Liver (tissue), 9 donors: ENCODE measurements around the gene CLUH. TPM values are rescaled to one million over a fixed set of nuclear protein-coding genes. Genes with fewer than 3 reads are reported as not detected.

Experiments used
- DNase-seq: peaks from one replicate; pipeline ENCODE4 v3.0.0-alpha.2; 2017; ENCODE audit warnings: low spot score
- H3K27ac ChIP-seq, 2 donors: one replicate each; pipeline ENCODE4 v1.7.0; 2013; ENCODE audit warnings: inconsistent platforms in 2 of 2, low read length in 2 of 2, control low read depth in 1 of 2, low read depth in 1 of 2, mild to moderate bottlenecking in 1 of 2
- H3K27me3 ChIP-seq, 4 donors: one replicate each; pipeline versions ENCODE4 v1.6.1 to v1.7.0; 2013; ENCODE audit warnings: low read length in 3 of 4, inconsistent platforms in 1 of 4, mild to moderate bottlenecking in 1 of 4, moderate library complexity in 1 of 4; ENCODE audit not compliant: control insufficient read depth in 4 of 4, insufficient read depth in 4 of 4
- H3K36me3 ChIP-seq, 4 donors: one replicate each; pipeline versions ENCODE4 v1.6.1 to v1.7.0; 2013; ENCODE audit warnings: low read length in 3 of 4, mild to moderate bottlenecking in 3 of 4, low read depth in 1 of 4, moderate library complexity in 1 of 4; ENCODE audit not compliant: control insufficient read depth in 4 of 4, insufficient read depth in 3 of 4
- H3K4me1 ChIP-seq, 4 donors: one replicate each; pipeline versions ENCODE4 v1.6.1 to v1.7.0; 2013; ENCODE audit warnings: low read length in 3 of 4, mild to moderate bottlenecking in 3 of 4, moderate library complexity in 1 of 4; ENCODE audit not compliant: control insufficient read depth in 4 of 4, insufficient read depth in 4 of 4
- H3K4me3 ChIP-seq, 3 donors: one replicate each; pipeline versions ENCODE4 v1.6.1 to v1.7.0; 2013; ENCODE audit warnings: low read length in 3 of 3, control low read depth in 1 of 3, low read depth in 1 of 3, mild to moderate bottlenecking in 1 of 3
- H3K9ac ChIP-seq, 2 donors: one replicate each; pipeline ENCODE4 v1.7.0; 2013; ENCODE audit warnings: low read length in 2 of 2, mild to moderate bottlenecking in 2 of 2, moderate library complexity in 2 of 2, control low read depth in 1 of 2, low read depth in 1 of 2
- H3K9me3 ChIP-seq, 4 donors: one replicate each; pipeline versions ENCODE4 v1.6.1 to v1.7.0; 2013; ENCODE audit warnings: low read length in 3 of 4; ENCODE audit not compliant: control insufficient read depth in 4 of 4
- ATF3 ChIP-seq: IDR thresholded peaks from 2 replicates; pipeline ENCODE4 v1.6.1; 2016; ENCODE audit warnings: antibody characterized with exemption
- CTCF ChIP-seq: fragments of 150-350 bp; IDR thresholded peaks from 2 replicates; pipeline ENCODE4 v1.5.1; 2017; ENCODE audit warnings: improper control_type of control experiment, low read depth, low read length; ENCODE audit not compliant: missing input control
- EGR1 ChIP-seq, 2 donors: IDR thresholded peaks; 2 replicates each; pipeline ENCODE4 v1.6.1; 2016 to 2018; ENCODE audit warnings: antibody characterized with exemption in 2 of 2, low read depth in 2 of 2
- FOXA1 ChIP-seq: IDR thresholded peaks from 2 replicates; pipeline ENCODE4 v1.6.1; 2016; ENCODE audit warnings: antibody characterized with exemption
- FOXA2 ChIP-seq: IDR thresholded peaks from 2 replicates; pipeline ENCODE4 v1.6.1; 2016; ENCODE audit warnings: antibody characterized with exemption
- GABPA ChIP-seq, 2 donors: IDR thresholded peaks in 1 of 2; conservative IDR thresholded peaks in 1 of 2; 2 replicates each; pipeline ENCODE4 v1.6.1; 2016; ENCODE audit warnings: antibody characterized with exemption in 2 of 2, mild to moderate bottlenecking in 1 of 2, moderate library complexity in 1 of 2
- HNF4A ChIP-seq, 2 donors: conservative IDR thresholded peaks; 2 replicates each; pipeline ENCODE4 v1.6.1; 2016; ENCODE audit warnings: antibody characterized with exemption in 2 of 2, mild to moderate bottlenecking in 2 of 2
- HNF4G ChIP-seq: IDR thresholded peaks from 2 replicates; pipeline ENCODE4 v1.6.1; 2016; ENCODE audit warnings: antibody characterized with exemption
- JUND ChIP-seq, 2 donors: IDR thresholded peaks; 2 replicates each; pipeline ENCODE4 v1.6.1; 2016; ENCODE audit warnings: antibody characterized with exemption in 2 of 2
- MAX ChIP-seq: IDR thresholded peaks from 2 replicates; pipeline ENCODE4 v1.6.1; 2016; ENCODE audit warnings: antibody characterized with exemption
- NR2F2 ChIP-seq: IDR thresholded peaks from 2 replicates; pipeline ENCODE4 v1.6.1; 2016; ENCODE audit warnings: antibody characterized with exemption
- RAD21 ChIP-seq, 2 donors: IDR thresholded peaks; 2 replicates each; pipeline ENCODE4 v1.6.1; 2016; ENCODE audit warnings: antibody characterized with exemption in 2 of 2, mild to moderate bottlenecking in 2 of 2
- REST ChIP-seq: IDR thresholded peaks from 2 replicates; pipeline ENCODE4 v1.6.1; 2016; ENCODE audit warnings: antibody characterized with exemption, mild to moderate bottlenecking
- RXRA ChIP-seq, 2 donors: IDR thresholded peaks; 2 replicates each; pipeline ENCODE4 v1.6.1; 2017 to 2018; ENCODE audit warnings: antibody characterized with exemption in 2 of 2, mild to moderate bottlenecking in 1 of 2
- SP1 ChIP-seq: IDR thresholded peaks from 2 replicates; pipeline ENCODE4 v1.6.1; 2018; ENCODE audit warnings: antibody characterized with exemption, mild to moderate bottlenecking
- TAF1 ChIP-seq: conservative IDR thresholded peaks from 2 replicates; pipeline ENCODE4 v1.6.1; 2016; ENCODE audit warnings: antibody characterized with exemption, mild to moderate bottlenecking
- YY1 ChIP-seq: IDR thresholded peaks from 2 replicates; pipeline ENCODE4 v1.6.1; 2016; ENCODE audit warnings: antibody characterized with exemption, mild to moderate bottlenecking
- ZBTB33 ChIP-seq: IDR thresholded peaks from 2 replicates; pipeline ENCODE4 v1.6.1; 2016; ENCODE audit warnings: antibody characterized with exemption
- WGBS: extraction: QIAGEN DNeasy Blood & Tissue Kit; methylation state at CpG from one replicate; pipeline ENCODE4 v1.1.7; 2013; 5-methylcytosine and 5-hydroxymethylcytosine counted together
- polyA plus RNA-seq, 2 donors: library from polyadenylated mRNA; stranded (reverse) in 1 of 2; unstranded in 1 of 2; fragments of 200-250 nt in 1 of 2; fragments of >200 nt in 1 of 2; fragmentation: Nextera tagmentation in 1 of 2; extraction: Ambion mirVana in 1 of 2; gene quantifications; one replicate each; pipeline versions ENCODE4 v1.2.1 to v1.2.3, GENCODE V29; 2013 to 2015
- total RNA-seq, 2 donors: library from RNA; depleted of rRNA; stranded (reverse); fragments of >200 nt; gene quantifications; one replicate each; pipeline ENCODE4 v1.2.3, GENCODE V29; 2014
- donor health status: healthy.
- donor health status: healthy.
- donor health status: healthy.
- donor health status: healthy.
- donor health status: healthy.

The CLUH gene
- total and polyA plus RNA-seq, 4 donors: 40.2 to 224 (median 102) TPM

- H3K9me3 ChIP-seq: no peaks in the 10 kb centered on the region
- peak; percentile 33 for DNase-seq
- 94% methylated on average over 15 of the region's 15 CpGs for WGBS
- H3K36me3 ChIP-seq: peaks cover 12 to 33% (median 19%) of the 10 kb centered on the region in 4 donors
- TF ChIP-seq HNF4G (no peak), SP1 (no peak), RAD21 (IDR thresholded peaks at IDR 0.05) (no peak), CTCF (no peak), RXRA (IDR thresholded peaks at IDR 0.05) (no peak), HNF4A (conservative IDR thresholded peaks at IDR 0.05) (no peak), REST (no peak), GABPA (IDR thresholded peaks at IDR 0.05 in 1 of 2, conservative IDR thresholded peaks at IDR 0.05 in 1 of 2) (no peak), ZBTB33 (no peak), TAF1 (no peak), NR2F2 (no peak), MAX (no peak), JUND (IDR thresholded peaks at IDR 0.05) (no peak), EGR1 (IDR thresholded peaks at IDR 0.05; ENCODE audit: low read depth in 2 of 2) (no peak), FOXA2 (no peak)
- no peaks in the 10 kb centered on the region for H3K27me3 ChIP-seq
- no peak overlapping the region for H3K4me3 ChIP-seq
- no peak overlapping the region for H3K27ac ChIP-seq
- no peak overlapping the region for H3K9ac ChIP-seq
- no peaks in the 10 kb centered on the region for H3K4me1 ChIP-seq
Observed at GRCh38 chr17:2685696-2686095, 25.9 kb downstream of the CLUH start.

GRCh38 chr17:2684549-2684948 lies 27.0 kb downstream of the CLUH start:
- H3K9me3 ChIP-seq: no peaks in the 10 kb centered on the region
- no peak overlapping the region for H3K27ac ChIP-seq
- peaks cover 11 to 37% (median 20%) of the 10 kb centered on the region in 4 donors for H3K36me3 ChIP-seq
- 94% methylated on average over 18 of the region's 18 CpGs for WGBS
- H3K27me3 ChIP-seq: no peaks in the 10 kb centered on the region
- no peak overlapping the region for H3K4me3 ChIP-seq
- TF ChIP-seq EGR1 (IDR thresholded peaks at IDR 0.05; ENCODE audit: low read depth in 2 of 2) (no peak), FOXA1 (no peak), REST (no peak), YY1 (no peak), RAD21 (IDR thresholded peaks at IDR 0.05) (no peak), GABPA (IDR thresholded peaks at IDR 0.05 in 1 of 2, conservative IDR thresholded peaks at IDR 0.05 in 1 of 2) (no peak), MAX (no peak), ATF3 (no peak), NR2F2 (no peak), TAF1 (no peak), ZBTB33 (no peak), JUND (IDR thresholded peaks at IDR 0.05) (no peak), SP1 (no peak), HNF4A (conservative IDR thresholded peaks at IDR 0.05) (no peak), RXRA (IDR thresholded peaks at IDR 0.05) (no peak)
- no peak for DNase-seq
- no peak overlapping the region for H3K9ac ChIP-seq
- H3K4me1 ChIP-seq: no peaks in the 10 kb centered on the region
